ENCODE data around the gene CD5L.

DNA sequence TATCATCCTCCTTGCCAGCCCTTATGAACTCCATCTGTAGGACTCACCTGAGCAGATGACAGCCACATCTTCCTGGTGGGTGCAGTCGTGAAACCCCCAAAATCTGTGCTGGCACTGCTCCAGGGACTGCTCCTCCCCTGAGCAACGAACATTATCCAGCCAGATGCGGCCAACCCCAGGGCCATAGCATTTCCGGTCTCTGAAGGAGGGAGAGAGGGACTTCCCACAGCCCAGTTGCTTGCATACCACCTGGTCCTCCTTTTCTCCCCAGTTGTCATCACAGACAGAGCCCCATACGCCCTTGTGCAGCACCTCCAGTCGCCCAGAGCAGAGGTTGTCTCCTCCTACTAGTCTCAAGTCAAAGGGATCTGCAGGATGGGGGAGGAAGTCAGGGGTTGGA lies 8.5 kb downstream of the CD5L start:
- TF ChIP-seq, protein P1, sequence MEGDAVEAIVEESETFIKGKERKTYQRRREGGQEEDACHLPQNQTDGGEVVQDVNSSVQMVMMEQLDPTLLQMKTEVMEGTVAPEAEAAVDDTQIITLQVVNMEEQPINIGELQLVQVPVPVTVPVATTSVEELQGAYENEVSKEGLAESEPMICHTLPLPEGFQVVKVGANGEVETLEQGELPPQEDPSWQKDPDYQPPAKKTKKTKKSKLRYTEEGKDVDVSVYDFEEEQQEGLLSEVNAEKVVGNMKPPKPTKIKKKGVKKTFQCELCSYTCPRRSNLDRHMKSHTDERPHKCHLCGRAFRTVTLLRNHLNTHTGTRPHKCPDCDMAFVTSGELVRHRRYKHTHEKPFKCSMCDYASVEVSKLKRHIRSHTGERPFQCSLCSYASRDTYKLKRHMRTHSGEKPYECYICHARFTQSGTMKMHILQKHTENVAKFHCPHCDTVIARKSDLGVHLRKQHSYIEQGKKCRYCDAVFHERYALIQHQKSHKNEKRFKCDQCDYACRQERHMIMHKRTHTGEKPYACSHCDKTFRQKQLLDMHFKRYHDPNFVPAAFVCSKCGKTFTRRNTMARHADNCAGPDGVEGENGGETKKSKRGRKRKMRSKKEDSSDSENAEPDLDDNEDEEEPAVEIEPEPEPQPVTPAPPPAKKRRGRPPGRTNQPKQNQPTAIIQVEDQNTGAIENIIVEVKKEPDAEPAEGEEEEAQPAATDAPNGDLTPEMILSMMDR (IDR thresholded peaks at IDR 0.05; ENCODE audit: poor library complexity) = no peak
- TF ChIP-seq EZH2phosphoT487 (IDR thresholded peaks at IDR 0.05; ENCODE audit: low read depth, severe bottlenecking, unreplicated experiment) = no peak
- no peak for TF ChIP-seq EZH2 (IDR thresholded peaks at IDR 0.05; ENCODE audit: borderline replicate concordance)

Data from hepatocyte (in vitro differentiated cells).